ENCODE data around the gene DGKE. TPM values are rescaled to one million over a fixed set of nuclear protein-coding genes. Genes with fewer than 3 reads are reported as not detected.

DGKE gene
- total RNA-seq, 1 donor from 2014 or later: 8.6 TPM

GRCh38 chr17:56847106-56847505 is 13.2 kb downstream of the DGKE start:
- Mint-ChIP-seq H3K4me3 (no peak overlapping the region), H3K36me3 (peaks cover 15% of the 10 kb centered on the region), H3K4me1 (no peaks in the 10 kb centered on the region), H3K9me3 (no peaks in the 10 kb centered on the region), H3K27ac (no peak overlapping the region), H3K27me3 (ENCODE audit: low read depth) (no peaks in the 10 kb centered on the region)
- no peak for DNase-seq (ENCODE audit: low spot score in 2 of 2, unreplicated experiment in 2 of 2)
- TF ChIP-seq, protein P1, sequence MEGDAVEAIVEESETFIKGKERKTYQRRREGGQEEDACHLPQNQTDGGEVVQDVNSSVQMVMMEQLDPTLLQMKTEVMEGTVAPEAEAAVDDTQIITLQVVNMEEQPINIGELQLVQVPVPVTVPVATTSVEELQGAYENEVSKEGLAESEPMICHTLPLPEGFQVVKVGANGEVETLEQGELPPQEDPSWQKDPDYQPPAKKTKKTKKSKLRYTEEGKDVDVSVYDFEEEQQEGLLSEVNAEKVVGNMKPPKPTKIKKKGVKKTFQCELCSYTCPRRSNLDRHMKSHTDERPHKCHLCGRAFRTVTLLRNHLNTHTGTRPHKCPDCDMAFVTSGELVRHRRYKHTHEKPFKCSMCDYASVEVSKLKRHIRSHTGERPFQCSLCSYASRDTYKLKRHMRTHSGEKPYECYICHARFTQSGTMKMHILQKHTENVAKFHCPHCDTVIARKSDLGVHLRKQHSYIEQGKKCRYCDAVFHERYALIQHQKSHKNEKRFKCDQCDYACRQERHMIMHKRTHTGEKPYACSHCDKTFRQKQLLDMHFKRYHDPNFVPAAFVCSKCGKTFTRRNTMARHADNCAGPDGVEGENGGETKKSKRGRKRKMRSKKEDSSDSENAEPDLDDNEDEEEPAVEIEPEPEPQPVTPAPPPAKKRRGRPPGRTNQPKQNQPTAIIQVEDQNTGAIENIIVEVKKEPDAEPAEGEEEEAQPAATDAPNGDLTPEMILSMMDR (IDR thresholded peaks at IDR 0.05; ENCODE audit: unreplicated experiment): no peak

GRCh38 chr17:56849131-56849530 is 15.2 kb downstream of the DGKE start:
- H3K9me3 Mint-ChIP-seq: no peaks in the 10 kb centered on the region
- no peaks in the 10 kb centered on the region for H3K27me3 Mint-ChIP-seq (ENCODE audit: low read depth)
- TF ChIP-seq, protein P1 (IDR thresholded peaks at IDR 0.05; ENCODE audit: unreplicated experiment): no peak
- peaks cover 22% of the 10 kb centered on the region for H3K36me3 Mint-ChIP-seq
- no peak overlapping the region for H3K27ac Mint-ChIP-seq
- no peak overlapping the region for H3K4me3 Mint-ChIP-seq
- no peaks in the 10 kb centered on the region for H3K4me1 Mint-ChIP-seq
- no peak for DNase-seq (ENCODE audit: low spot score in 2 of 2, unreplicated experiment in 2 of 2)

- H3K4me1 Mint-ChIP-seq: no peaks in the 10 kb centered on the region
- no peaks in the 10 kb centered on the region for H3K27me3 Mint-ChIP-seq (ENCODE audit: low read depth)
- DNase-seq (ENCODE audit: low spot score in 2 of 2, unreplicated experiment in 2 of 2): no peak
- no peak overlapping the region for H3K27ac Mint-ChIP-seq
- TF ChIP-seq, protein P1 (IDR thresholded peaks at IDR 0.05; ENCODE audit: unreplicated experiment): no peak
- no peak overlapping the region for H3K4me3 Mint-ChIP-seq
- no peaks in the 10 kb centered on the region for H3K9me3 Mint-ChIP-seq
- H3K36me3 Mint-ChIP-seq: peaks cover 27% of the 10 kb centered on the region
Measured at GRCh38 chr17:56850591-56850990, 16.6 kb downstream of the DGKE start.

GRCh38 chr17:56851008-56851407 is 17.1 kb downstream of the DGKE start:
- Mint-ChIP-seq H3K27me3 (ENCODE audit: low read depth) (no peaks in the 10 kb centered on the region), H3K4me3 (no peak overlapping the region), H3K27ac (no peak overlapping the region), H3K4me1 (no peaks in the 10 kb centered on the region), H3K36me3 (peaks cover 29% of the 10 kb centered on the region), H3K9me3 (no peaks in the 10 kb centered on the region)
- TF ChIP-seq, protein P1 (IDR thresholded peaks at IDR 0.05; ENCODE audit: unreplicated experiment): no peak
- DNase-seq (ENCODE audit: low spot score in 2 of 2, unreplicated experiment in 2 of 2): no peak

- Mint-ChIP-seq H3K27me3 (ENCODE audit: low read depth) (no peaks in the 10 kb centered on the region), H3K9me3 (no peaks in the 10 kb centered on the region), H3K36me3 (peaks cover 15% of the 10 kb centered on the region), H3K4me3 (no peak overlapping the region), H3K4me1 (peaks cover 5% of the 10 kb centered on the region), H3K27ac (no peak overlapping the region)
- TF ChIP-seq, protein P1 (IDR thresholded peaks at IDR 0.05; ENCODE audit: unreplicated experiment): no peak
- DNase-seq (ENCODE audit: low spot score in 2 of 2, unreplicated experiment in 2 of 2): no peak
Measured at GRCh38 chr17:56861899-56862298, 27.9 kb downstream of the DGKE start.

DNA sequence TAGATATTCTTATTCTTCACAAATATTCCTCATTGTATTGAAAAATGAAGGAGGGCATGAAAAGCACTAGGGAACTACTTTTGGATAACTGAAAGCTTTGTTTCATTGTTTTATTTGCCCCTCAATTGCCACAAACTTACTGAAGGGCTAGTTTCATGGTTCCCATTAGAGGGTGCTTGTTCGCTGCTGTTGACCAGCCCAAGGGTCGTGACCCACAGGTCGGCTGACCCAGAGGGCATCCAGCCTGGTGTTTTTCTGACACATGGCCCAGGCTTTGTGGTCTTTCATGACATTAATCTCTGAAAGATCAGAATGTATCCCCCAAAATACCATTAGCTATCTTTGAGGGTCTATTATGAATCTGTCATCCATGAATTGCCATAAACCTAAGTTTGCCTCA is 30.0 kb downstream of the DGKE start:
- Mint-ChIP-seq H3K27me3 (ENCODE audit: low read depth) (no peaks in the 10 kb centered on the region), H3K4me3 (no peak overlapping the region), H3K4me1 (peaks cover 5% of the 10 kb centered on the region), H3K36me3 (peaks cover 7% of the 10 kb centered on the region), H3K9me3 (no peaks in the 10 kb centered on the region), H3K27ac (no peak overlapping the region)
- TF ChIP-seq, protein P1 (IDR thresholded peaks at IDR 0.05; ENCODE audit: unreplicated experiment): no peak
- DNase-seq (ENCODE audit: low spot score in 2 of 2, unreplicated experiment in 2 of 2): no peak
